LHCN-M2 (cell line): ENCODE measurements around the gene AIF1. TPM values are rescaled to one million over a fixed set of nuclear protein-coding genes. Genes with fewer than 3 reads are reported as not detected.
A peak's percentile ranks its signal among the peaks of the same experiment; 100 is the strongest.

ENCODE experiments used
- DNase-seq: peaks from one replicate; pipeline ENCODE4 v3.0.0-alpha.2; 2012; ENCODE audit warnings: low read depth
- total RNA-seq: library from RNA; depleted of rRNA; stranded (reverse); fragments of >200 nt; gene quantifications from 2 replicates; pipeline ENCODE4 v1.2.3, GENCODE V29; 2014

Gene AIF1
- total RNA-seq, 1 experiment from 2014 or later, result not detected

DNA sequence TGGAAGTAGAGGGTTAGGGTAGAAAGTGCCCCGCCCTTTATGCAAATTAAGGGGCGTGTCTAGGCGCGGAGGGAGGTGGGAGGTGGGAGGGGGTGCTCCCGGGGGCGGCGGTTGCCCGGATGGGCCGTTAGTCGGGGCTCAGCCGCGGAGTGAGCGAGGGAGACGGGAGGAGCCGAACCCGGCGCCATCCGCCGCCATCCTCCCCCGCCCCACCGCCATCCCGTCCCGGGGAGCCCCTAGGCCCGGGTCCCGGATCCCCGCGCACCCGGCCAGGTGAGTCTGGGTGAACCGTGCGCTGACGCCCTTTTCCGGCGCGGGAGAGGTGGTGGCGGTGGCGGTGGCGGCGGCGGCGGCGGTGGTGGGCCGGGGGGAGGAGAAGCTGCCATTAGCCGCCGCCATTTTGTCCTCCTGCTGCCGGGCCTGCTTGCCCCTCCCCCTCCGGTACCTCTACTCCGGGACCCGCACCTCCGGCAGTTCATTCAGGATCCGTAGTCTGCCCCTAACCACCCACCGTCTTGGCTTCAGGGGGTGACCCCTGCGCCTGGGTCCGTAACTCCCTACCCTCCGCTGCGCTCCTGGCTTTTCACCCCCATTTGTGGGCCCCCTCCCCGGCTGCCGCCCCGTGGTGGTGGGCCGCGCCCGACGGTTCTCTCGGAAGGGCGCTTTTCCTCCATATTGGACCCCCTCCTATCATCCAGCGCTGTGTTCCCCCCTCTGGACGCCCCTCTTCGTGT, 5.7 kb downstream of the AIF1 start, which contains the start of gene PRRC2A:
Gene PRRC2A (plus strand): TSS at position 130 of the 734 bp plus-strand sequence. CDS start 2,075 bp downstream, outside the sequence.
- no peak for DNase-seq

DNA sequence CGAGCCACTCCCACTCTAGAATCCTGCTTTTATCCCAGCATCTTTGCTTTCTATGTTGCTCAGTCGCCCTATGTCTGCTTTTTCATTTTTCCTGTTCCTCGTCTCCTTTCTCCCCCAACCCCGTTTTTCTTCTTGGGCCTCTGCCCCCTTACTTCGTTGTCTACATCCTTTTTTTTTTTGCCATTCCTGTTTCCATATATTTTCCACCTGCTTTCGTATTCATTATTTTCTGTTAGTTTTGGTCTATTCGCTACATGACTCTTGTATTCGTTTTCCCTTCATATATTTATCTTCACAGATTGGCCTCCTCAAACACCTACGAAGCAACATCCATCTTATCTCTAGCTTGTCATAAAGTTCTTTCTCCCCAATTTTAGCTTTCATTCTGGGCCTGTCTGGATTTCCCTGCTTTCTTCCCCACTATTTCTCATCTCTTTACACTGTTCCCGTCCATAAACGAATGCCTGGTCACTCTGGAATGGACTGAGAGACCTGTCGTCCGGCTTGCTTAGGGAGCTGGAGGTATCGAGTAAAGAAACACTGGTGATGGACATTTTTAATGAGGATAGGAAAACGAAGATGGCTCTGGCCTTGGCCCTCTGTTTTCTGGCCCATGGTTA, 6.4 kb downstream of the AIF1 start:
- DNase-seq, result no peak

DNA sequence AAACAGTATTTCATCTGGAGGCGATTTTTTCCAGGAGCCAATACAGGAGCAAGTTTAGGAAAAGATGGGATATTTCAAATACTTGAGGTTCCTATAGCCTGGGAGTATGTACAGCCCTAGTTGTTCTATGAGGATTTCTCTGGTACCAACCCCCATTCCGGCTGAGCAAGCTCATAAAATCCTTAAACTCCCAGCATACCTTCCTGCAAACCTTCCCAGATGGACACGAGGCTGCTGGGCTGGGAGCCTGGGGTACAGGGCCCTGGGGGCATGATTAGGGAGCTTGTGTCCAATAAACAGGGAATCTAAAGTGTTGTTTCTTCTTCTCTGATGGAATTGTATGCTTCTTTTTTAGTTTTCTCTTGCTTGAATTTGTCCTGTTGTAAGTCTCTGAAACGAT, 7.0 kb downstream of the AIF1 start:
- no peak for DNase-seq

DNA sequence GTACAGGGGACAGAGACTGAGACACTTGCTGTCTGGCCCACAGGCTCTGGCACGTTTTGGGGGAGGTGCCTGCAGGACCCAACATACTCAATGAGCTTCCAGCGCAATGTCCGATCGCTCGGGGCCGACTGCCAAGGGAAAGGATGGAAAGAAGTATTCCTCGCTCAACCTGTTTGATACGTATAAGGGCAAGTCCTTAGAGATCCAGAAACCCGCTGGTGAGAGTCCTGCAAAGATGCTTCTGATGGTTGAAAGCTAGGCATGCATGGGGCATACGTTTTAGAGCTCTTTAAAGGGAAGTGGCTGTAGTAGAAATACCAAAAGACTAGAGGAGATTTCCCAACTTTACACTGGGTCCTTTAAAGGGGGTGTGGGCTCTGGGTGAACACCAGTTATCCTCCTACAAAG, 7.7 kb downstream of the AIF1 start:
- no peak for DNase-seq

DNA sequence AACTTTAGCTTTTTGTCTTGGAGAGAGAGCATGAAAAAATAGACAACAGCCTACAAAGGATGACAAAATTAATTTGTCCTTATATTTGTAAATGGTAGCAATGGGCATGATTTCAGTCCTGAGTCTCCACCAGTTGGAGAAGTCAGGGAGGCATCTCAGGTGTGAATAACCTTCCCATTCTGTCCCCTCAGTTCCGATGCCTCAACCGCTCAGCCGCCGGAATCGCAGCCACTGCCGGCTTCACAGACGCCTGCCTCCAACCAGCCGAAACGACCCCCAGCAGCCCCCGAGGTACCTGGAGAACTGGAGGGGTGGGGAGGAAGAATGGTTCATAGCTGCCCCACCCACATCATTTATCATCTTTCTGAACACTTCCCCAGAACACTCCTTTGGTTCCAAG, 9.0 kb downstream of the AIF1 start:
- no peak for DNase-seq

DNA sequence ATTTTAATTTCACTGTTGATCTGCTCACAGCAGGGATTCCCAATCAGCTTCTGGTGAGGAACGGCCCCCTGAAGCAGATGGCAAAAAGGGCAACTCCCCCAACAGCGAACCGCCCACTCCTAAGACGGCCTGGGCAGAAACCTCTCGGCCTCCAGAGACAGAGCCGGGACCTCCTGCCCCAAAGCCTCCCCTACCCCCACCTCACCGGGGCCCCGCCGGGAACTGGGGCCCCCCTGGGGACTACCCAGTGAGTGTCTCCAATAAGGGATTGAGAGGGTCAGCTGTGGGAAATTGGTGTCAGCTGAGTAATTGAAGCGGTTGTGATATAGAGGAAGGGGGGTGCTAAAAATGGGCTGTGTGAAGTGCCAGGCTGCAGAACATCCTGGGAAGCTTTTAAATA, 11.9 kb downstream of the AIF1 start:
- DNase-seq, result no peak

DNA sequence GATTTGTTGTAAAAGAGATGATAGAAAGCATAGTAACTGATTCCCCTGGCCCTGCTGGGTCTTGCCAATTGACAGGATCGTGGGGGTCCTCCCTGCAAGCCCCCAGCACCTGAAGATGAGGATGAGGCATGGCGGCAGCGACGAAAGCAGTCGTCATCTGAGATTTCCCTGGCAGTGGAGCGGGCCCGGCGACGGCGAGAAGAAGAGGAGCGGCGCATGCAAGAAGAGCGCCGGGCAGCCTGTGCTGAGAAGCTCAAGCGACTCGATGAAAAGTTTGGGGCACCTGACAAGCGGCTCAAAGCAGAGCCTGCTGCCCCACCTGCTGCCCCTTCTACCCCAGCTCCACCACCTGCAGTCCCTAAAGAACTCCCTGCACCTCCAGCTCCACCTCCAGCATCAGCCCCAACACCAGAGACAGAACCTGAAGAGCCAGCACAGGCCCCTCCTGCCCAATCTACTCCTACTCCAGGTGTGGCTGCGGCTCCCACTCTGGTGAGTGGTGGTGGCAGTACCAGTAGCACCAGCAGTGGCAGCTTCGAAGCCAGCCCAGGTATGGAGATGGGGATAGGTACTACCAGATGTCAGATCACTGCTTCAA, 12.8 kb downstream of the AIF1 start:
- no peak for DNase-seq

DNA sequence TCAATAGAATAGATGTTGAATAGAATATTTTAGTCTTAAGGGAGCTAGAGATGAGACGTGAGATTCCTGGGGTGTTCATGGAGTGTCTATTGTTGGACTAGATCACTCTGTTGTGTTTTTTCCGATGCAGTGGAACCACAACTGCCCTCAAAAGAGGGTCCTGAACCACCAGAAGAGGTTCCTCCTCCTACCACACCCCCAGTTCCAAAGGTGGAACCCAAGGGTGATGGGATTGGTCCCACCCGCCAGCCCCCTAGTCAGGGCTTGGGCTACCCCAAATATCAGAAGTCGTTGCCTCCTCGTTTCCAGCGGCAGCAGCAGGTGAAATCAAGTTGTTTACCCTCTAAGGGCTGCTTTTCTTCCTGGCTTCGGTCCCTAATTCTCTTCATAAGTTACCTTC, 14.0 kb downstream of the AIF1 start:
- DNase-seq, result no peak

DNA sequence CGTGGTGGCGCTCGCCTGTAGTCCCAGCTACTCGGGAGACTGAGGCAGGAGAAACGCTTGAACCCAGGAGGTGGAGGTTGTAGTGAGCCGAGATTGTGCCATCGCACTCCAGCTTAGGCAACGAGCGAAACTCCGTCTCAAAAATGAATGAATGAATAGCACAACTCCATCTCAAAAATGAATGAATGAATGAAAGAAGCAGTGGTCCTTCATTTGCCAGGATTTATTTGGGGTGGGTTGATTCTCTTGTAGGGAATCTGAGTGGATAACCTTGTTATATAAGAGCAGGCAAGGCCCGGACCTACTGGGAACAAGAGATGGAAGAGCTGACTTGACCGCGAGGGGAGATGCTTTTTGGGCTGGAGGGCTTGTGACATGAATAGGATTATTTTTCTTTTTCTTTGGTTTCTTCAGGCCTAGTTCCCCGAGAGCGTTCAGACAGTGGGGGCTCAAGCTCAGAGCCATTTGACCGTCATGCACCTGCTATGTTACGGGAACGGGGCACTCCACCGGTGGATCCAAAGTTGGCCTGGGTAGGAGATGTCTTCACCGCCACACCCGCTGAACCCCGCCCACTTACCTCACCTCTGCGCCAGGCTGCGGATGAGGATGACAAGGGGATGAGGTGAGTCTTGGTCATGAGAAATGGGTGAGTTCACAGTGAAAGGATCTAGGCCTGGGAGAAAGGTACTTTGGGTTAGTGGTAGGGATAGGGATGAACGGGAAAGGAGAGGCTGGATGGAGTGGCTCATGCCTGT, 15.3 kb downstream of the AIF1 start:
- no peak for DNase-seq

DNA sequence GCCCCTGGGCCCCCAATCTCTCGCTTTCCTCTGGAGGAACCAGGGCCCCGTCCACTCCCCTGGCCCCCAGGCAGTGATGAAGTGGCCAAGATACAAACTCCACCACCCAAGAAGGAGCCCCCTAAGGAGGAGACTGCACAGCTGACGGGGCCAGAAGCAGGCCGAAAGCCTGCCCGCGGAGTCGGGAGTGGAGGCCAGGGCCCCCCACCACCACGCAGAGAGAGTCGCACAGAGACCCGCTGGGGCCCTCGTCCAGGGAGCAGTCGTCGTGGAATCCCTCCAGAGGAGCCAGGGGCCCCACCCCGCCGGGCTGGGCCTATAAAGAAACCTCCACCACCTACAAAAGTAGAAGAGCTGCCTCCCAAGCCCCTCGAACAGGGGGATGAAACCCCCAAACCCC, 16.2 kb downstream of the AIF1 start:
- DNase-seq, result no peak

DNA sequence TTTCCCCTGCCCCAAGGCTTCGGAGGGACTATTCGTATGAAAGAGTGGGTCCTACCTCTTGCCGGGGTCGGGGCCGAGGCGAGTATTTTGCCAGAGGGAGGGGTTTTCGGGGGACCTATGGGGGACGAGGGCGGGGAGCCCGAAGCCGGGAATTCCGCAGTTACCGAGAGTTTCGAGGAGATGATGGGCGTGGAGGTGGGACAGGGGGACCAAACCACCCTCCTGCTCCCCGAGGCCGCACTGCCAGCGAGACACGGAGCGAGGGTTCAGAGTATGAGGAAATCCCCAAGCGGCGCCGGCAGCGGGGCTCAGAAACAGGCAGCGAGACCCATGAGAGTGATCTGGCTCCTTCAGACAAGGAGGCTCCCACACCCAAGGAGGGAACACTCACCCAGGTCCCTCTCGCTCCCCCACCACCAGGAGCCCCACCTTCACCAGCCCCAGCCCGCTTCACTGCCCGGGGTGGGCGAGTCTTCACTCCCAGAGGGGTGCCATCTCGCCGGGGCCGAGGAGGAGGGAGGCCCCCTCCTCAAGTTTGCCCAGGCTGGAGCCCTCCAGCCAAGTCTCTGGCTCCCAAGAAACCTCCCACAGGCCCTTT, 16.7 kb downstream of the AIF1 start:
- no peak for DNase-seq

DNA sequence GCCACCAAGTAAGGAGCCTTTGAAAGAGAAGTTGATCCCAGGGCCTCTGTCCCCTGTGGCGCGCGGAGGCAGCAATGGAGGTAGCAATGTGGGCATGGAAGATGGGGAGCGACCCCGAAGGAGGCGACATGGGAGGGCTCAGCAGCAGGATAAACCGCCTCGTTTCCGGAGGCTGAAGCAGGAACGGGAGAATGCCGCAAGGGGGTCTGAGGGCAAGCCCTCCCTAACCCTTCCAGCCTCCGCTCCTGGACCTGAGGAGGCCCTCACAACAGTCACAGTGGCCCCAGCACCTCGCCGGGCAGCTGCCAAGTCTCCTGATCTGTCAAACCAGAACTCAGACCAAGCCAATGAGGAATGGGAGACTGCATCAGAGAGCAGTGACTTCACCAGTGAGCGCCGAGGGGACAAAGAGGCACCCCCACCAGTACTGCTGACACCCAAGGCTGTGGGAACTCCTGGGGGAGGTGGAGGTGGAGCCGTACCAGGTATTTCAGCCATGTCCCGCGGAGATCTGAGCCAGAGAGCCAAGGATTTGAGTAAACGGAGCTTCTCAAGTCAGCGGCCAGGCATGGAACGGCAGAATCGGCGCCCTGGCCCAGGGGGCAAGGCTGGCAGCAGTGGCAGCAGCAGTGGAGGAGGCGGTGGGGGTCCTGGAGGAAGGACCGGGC, 17.4 kb downstream of the AIF1 start:
- no peak for DNase-seq

DNA sequence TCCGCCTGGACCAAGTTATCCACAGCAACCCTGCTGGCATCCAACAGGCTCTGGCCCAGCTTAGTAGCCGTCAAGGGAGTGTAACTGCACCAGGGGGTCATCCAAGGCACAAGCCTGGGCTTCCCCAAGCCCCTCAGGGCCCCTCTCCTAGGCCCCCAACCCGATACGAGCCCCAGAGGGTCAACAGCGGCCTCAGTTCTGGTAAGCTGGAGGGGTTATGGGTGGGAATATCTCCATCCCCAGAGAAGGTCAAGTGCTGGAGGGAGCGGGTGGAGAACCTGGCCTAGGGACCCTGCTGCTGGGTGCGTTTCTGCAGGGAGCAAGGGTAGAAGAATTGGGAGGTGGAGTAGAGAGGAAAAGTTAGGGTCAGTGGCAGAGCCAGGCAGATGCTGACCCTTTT, 18.4 kb downstream of the AIF1 start:
- no peak for DNase-seq

DNA sequence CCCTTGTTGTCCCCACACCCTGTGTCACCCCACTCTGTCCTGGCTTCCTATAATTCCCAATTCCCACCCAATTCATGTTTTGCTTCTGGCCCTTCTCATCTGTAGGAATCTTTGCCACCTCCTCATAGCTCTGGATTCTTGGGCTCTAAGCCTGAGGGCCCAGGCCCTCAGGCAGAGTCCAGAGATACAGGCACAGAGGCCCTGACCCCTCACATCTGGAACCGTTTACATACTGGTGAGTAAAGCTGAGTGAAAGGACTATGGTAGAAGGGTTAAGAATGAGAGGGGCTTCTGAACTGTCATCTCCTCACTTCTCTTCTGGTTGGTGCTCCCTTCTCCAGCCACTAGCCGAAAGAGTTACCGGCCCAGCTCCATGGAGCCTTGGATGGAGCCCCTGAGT, 19.1 kb downstream of the AIF1 start:
- DNase-seq, result no peak

DNA sequence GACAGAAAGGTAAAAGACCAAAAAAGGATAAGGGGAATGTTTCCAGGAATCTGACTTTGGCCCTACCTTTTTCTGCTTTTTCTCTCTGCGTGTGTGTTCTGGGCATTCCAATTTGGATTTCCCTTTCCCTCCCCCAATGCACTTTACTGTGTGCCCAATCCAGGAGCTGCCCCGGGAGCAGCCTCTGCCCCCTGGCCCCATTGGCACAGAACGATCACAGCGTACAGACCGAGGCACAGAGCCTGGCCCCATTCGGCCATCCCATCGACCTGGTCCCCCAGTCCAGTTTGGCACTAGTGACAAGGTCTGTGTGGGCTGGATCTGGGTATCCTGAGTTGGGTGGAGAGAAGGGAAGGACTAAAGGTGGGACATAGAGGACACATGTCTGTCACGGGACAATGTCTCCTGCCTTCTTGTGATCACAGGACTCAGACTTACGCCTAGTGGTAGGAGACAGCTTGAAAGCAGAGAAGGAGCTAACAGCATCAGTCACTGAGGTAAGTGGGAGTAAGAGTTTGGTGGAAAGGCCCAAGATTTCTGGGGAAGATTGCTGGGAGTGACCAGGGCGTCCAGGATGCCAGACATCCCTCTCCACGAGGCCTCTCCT, 20.0 kb downstream of the AIF1 start:
- DNase-seq, result no peak

DNA sequence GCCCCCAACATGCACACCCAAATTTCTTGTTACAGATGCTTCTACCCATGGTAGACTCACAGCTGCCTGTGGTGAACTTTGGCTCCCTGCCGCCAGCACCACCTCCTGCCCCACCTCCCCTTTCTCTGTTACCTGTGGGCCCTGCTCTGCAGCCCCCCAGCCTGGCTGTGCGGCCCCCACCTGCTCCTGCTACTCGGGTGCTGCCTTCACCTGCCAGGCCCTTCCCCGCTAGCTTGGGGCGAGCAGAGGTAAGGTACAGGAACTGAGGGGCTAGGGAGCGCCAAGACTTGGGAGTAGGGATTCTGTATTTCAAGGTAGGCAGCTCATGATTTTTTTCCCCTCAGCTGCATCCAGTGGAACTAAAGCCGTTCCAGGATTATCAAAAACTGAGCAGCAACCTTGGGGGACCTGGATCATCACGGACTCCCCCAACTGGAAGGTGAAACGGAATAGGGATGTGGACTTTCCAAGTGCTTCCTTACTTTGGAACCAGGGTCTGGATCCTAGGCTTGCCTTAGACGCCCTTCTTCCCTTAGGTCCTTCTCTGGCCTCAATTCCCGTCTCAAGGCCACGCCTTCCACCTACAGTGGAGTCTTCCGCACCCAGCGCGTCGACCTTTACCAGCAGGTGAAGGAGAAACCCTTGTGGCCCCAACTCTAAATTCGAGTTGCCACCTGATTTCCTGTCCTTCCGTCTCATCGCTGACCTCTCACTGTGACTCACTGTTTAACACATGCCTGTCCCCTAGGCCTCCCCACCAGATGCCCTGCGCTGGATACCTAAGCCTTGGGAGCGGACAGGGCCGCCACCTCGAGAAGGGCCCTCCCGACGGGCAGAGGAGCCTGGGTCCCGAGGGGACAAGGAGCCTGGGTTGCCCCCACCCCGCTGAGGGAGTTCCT, 21.9 kb downstream of the AIF1 start:
- DNase-seq, result no peak

DNA sequence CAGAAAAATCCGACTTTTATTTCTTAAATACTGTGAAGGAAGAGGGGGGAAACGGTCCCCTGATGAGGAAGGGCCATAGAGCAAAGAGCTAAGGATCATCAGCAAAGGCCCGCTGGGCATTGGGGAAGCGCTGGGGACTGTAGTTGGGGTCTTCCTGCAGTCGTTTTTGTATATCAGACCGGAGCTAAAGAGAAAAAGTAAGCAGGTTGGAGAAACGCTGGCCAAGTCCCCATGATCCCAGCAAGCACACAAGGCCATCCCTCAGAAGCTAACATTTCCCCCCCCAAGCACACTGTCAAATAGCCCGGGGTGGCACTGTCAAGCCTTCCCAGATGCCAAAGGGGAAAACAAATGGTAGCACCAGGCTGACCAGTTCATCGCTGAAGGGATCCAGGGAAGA, 24.0 kb downstream of the AIF1 start:
- no peak for DNase-seq

DNA sequence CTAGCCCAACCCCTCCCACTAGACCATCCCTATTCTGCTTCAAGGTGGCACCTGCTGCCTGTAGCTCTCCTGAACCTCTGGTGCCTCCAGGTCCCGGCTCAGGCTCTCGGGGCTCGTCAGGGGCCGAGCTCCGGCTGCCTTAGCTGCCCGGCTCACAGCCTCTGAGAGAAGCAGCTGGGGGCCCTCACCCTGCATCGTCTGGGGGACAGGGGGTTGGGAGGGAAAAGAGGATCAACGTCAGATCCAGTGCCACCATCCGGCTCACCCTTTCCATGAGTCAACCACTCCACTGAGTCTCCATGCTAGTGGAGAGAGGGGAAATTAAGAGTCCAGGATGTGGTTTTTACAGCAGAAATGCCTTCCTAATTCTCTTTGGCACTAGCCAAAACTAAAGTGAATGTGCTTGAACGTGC, 24.4 kb downstream of the AIF1 start:
- DNase-seq, result peak; percentile 81

DNA sequence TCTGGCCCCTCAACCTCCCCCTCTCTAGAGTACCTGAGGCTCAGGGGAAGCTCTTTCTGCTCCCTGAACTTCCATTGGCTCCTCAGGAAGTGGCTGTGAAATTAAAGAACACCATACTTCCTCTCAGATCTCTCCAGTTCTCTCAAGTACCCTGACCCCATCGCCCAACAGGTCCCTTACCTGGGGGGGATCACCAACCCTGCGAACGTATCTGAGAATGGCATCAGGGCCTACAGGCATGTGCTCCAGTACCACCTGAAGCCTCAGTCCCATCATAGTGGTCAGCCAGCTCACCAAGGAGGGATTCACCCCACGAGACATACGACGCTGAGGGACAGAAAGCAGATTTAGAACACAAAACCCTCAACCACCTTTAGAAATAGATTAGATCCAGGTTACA, 25.6 kb downstream of the AIF1 start:
- no peak for DNase-seq

DNA sequence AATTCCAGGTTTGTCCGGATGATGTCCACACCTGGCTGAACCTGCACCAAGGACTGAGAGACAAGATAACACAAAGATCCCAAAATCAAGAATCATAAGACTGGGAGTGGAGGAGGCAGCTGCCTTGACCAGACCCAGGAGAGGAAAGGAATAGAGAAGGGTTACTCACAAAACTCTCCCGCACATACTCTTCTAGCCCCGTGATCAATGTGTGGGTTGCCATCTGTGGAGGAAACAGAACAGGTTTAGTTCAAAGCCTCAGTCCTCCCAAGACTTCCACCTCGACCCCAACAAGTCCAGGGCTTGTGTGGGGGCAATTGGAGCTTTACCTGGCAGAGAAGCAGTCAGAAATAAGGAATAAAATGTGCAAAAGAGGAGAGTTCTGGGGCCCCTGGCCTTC, 26.3 kb downstream of the AIF1 start:
- DNase-seq, result no peak
